ENCODE data around the gene PLSCR5. TPM values are rescaled to one million over a fixed set of nuclear protein-coding genes. Genes with fewer than 3 reads are reported as not detected.

PLSCR5 gene
- total RNA-seq, 1 donor from 2014 or later = not detected

DNA sequence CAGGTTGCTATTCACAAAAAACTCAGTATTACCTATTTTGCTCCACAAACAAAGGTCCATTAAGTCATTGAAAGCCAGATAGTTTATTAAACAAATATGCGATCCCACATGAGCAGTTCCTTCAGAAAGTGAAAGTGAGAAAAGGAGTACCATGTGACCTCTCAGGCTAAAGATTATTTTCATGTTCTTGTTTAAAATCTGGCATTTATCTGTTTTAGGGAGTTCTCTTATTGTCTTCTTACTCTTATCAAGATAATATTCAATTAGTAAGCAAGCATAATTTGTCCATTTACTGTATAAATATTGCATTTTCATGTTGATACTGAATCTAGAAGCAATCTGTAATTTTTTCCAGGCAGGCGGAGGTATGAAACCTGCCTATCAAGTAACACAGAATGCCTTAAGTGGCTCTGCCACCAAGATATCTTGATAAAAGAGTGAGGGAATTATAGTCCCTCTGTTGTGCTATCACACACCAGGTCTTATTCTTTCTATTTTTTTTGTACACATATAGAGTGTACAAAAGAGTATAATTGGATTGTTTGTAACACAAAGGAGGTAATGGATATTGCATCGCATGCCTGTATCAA lies 20.1 kb upstream of the PLSCR5 start:
- no peak overlapping the region for H3K4me3 Mint-ChIP-seq

DNA sequence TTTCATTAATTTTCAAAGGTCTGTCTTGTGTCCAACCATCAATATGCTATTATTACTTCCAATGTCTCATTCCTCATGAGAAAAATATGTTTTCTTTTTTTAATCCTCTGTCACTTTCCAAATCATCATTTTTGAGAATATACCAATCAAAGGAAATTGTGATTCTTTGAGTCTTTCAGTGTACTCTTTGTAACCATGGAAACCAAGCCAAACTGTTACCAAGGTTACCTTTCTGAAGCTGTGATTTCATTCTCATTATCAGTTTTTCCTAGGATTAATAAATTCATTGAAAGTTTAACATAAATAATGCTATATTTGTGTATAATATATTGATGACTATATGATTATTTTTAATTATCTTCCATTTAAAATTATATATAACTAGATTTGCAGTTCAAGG lies 16.6 kb upstream of the PLSCR5 start:
- Mint-ChIP-seq H3K36me3 (ENCODE audit: low read depth) (no peaks in the 10 kb centered on the region), H3K27me3 (ENCODE audit: insufficient read depth) (peaks cover 5% of the 10 kb centered on the region), H3K27ac (no peak overlapping the region), H3K9me3 (no peaks in the 10 kb centered on the region), H3K4me3 (no peak overlapping the region), H3K4me1 (ENCODE audit: low read depth) (no peaks in the 10 kb centered on the region)
- no peak for DNase-seq (ENCODE audit: low spot score)
- intact Hi-C loops (cut with micrococcal nuclease) = no loop called here

More for the DNA sequence above, 20.1 kb upstream of the PLSCR5 start:
- H3K9me3 Mint-ChIP-seq = no peaks in the 10 kb centered on the region
- no peak overlapping the region for H3K27ac Mint-ChIP-seq
- H3K27me3 Mint-ChIP-seq (ENCODE audit: insufficient read depth) = peaks cover 1% of the 10 kb centered on the region
- H3K4me1 Mint-ChIP-seq (ENCODE audit: low read depth) = no peaks in the 10 kb centered on the region
- no peak for DNase-seq (ENCODE audit: low spot score)
- intact Hi-C loops (cut with micrococcal nuclease) = no loop called here
- no peaks in the 10 kb centered on the region for H3K36me3 Mint-ChIP-seq (ENCODE audit: low read depth)

DNA sequence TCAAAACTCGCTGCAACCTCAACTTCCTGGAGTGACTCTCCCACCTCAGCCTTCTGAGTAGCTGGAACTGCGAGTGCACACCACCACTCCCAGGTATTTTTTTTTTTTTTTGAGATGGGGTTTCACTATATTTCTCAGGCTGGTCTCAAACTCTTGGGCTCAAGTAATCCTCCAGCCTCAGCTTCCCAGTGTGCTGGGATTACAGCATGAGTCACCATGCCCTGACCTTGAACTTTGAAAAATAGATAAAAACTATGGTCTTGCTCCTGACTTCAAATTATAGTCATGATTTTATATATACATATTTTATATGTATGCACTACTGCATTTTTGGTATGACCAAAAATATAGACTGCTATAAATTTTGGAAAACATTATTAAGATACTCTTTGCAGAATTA lies 6.9 kb upstream of the PLSCR5 start:
- Mint-ChIP-seq H3K27ac (no peak overlapping the region), H3K4me3 (no peak overlapping the region)

DNA sequence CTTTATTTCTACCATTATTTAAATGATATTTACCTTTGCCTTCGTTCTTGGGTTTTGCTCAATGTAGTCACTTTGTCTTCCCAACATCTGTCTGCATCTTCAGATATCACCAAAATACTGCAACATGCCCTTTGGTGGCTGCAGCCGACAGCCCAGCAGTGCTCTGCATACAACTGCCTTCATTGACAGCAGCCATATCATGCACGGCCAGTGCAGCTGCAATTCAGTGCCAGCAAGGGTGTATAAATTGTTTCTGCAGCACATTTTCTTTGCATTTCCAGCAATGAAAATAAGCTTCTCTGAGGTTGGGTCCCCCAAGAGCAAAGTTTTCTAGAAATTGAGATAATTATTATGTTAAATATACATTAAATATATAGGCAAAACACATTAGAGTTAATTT lies 6.0 kb upstream of the PLSCR5 start:
- DNase-seq (ENCODE audit: low spot score) = no peak
- no peak overlapping the region for H3K4me3 Mint-ChIP-seq
- H3K36me3 Mint-ChIP-seq (ENCODE audit: low read depth) = no peaks in the 10 kb centered on the region
- no peaks in the 10 kb centered on the region for H3K4me1 Mint-ChIP-seq (ENCODE audit: low read depth)
- intact Hi-C loops (cut with micrococcal nuclease) = no loop called here
- H3K27ac Mint-ChIP-seq = no peak overlapping the region
- peaks cover 7% of the 10 kb centered on the region for H3K27me3 Mint-ChIP-seq (ENCODE audit: insufficient read depth)
- H3K9me3 Mint-ChIP-seq = no peaks in the 10 kb centered on the region

More for the DNA sequence above, 6.9 kb upstream of the PLSCR5 start:
- no peaks in the 10 kb centered on the region for H3K36me3 Mint-ChIP-seq (ENCODE audit: low read depth)
- no peaks in the 10 kb centered on the region for H3K4me1 Mint-ChIP-seq (ENCODE audit: low read depth)
- intact Hi-C loops (cut with micrococcal nuclease) = no loop called here
- H3K27me3 Mint-ChIP-seq (ENCODE audit: insufficient read depth) = peaks cover 7% of the 10 kb centered on the region
- H3K9me3 Mint-ChIP-seq = no peaks in the 10 kb centered on the region
- no peak for DNase-seq (ENCODE audit: low spot score)

DNA sequence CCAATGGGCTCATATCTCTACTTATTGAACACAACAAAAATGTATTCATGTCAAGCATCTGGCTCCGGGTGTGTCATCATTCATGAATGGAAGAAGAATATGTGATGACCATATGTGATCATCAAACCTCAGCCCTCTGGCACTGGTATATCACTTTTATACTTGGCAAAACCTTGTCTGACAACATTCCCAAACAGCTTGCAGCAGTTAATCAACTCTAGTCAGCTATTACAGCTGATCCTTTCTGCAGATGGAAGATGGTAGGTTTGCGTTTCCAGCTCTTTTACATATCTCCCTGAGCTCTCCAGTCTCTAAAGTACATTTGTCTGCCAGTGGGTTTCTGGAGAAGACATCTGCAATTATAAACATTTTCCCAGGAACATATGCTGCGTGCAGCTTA lies 6.6 kb downstream of the PLSCR5 start:
- no peak for DNase-seq (ENCODE audit: low spot score)
- Mint-ChIP-seq H3K27me3 (ENCODE audit: insufficient read depth) (peaks cover 16% of the 10 kb centered on the region), H3K36me3 (ENCODE audit: low read depth) (no peaks in the 10 kb centered on the region), H3K4me1 (ENCODE audit: low read depth) (no peaks in the 10 kb centered on the region), H3K4me3 (no peak overlapping the region), H3K9me3 (no peaks in the 10 kb centered on the region), H3K27ac (no peak overlapping the region)
- intact Hi-C loops (cut with micrococcal nuclease) = no loop called here

DNA sequence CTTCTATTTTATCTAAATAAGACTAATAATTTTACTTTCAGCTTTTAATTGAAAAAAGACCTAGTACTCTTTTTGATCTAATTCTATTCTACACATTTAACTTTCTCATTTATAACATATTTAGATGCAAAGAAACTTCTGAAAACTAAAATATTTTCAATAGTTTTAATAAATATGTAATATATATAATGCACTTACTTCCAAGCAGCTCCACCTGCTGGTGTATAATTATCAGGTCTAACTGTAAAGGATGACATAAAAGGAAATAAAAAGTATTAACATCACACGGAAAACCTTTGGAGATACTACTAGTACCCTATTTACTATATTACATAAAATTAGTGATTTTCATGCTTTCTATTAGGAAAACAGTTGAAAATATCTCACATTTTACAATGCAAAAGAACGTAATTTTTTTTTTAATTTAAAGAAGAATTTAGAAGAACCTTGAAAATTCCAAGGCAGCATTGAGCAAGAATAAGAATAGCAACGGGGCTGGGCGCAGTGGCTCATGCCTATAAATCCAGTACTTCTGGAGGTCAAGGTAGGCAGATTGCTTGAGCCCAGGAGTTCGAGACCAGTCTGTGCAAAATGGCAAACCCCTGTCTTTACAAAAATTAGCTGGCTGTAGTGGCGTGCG lies 10.2 kb downstream of the PLSCR5 start:
- Mint-ChIP-seq H3K4me3 (no peak overlapping the region), H3K9me3 (no peaks in the 10 kb centered on the region), H3K36me3 (ENCODE audit: low read depth) (no peaks in the 10 kb centered on the region), H3K27me3 (ENCODE audit: insufficient read depth) (peaks cover 17% of the 10 kb centered on the region), H3K27ac (no peak overlapping the region), H3K4me1 (ENCODE audit: low read depth) (no peaks in the 10 kb centered on the region)
- intact Hi-C loops (cut with micrococcal nuclease) = no loop called here
- DNase-seq (ENCODE audit: low spot score) = no peak

DNA sequence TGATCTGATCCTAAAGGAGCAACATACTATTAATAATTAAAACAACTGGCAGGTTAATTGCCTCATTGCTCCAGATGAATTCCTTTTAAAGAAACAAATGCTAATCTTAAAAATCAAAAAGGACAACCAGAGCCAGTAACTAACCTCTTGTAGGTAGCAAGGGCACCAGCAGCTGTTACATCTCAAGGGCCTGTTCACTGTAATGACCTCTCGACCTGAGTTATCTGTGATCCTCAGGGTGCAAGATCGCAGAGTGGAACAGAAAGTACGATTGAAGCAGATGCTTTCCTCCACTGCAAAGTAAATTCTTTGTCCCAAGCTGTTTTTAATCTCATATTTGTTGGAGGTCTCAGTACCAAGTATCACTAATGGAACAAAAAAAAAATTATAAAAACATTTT lies 11.4 kb downstream of the PLSCR5 start:
- H3K36me3 Mint-ChIP-seq (ENCODE audit: low read depth) = no peaks in the 10 kb centered on the region
- no peaks in the 10 kb centered on the region for H3K4me1 Mint-ChIP-seq (ENCODE audit: low read depth)
- no peak for DNase-seq (ENCODE audit: low spot score)
- H3K27ac Mint-ChIP-seq = no peak overlapping the region
- H3K27me3 Mint-ChIP-seq (ENCODE audit: insufficient read depth) = peaks cover 19% of the 10 kb centered on the region
- no peak overlapping the region for H3K4me3 Mint-ChIP-seq
- no peaks in the 10 kb centered on the region for H3K9me3 Mint-ChIP-seq
- intact Hi-C loops (cut with micrococcal nuclease) = no loop called here

DNA sequence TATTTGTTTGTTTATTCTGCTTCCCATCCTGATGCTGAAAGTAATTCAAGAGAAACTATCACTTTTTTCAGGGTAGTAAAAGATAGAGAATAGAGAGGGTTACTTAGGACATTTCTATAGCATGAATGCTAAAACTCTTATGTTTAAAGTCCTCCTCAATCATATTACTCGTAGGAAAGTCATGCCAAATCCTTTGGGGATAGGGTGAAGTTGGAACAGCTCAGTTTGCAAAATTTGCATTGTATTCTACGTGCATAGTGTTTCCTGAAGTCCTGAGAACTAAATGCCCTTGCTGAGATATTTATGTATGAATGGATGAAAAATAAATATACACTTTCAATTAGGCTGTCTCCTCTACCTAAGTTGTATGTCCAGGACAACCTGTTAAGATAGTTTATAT lies 14.6 kb downstream of the PLSCR5 start:
- Mint-ChIP-seq H3K9me3 (no peaks in the 10 kb centered on the region), H3K4me1 (ENCODE audit: low read depth) (no peaks in the 10 kb centered on the region), H3K27ac (no peak overlapping the region), H3K4me3 (no peak overlapping the region), H3K27me3 (ENCODE audit: insufficient read depth) (peaks cover 20% of the 10 kb centered on the region), H3K36me3 (ENCODE audit: low read depth) (no peaks in the 10 kb centered on the region)
- intact Hi-C loops (cut with micrococcal nuclease) = loop anchor here (1.0 kb wide), 1 partner anchor 51 kb away; no protein-coding TSS in a partner anchor
- no peak for DNase-seq (ENCODE audit: low spot score)

DNA sequence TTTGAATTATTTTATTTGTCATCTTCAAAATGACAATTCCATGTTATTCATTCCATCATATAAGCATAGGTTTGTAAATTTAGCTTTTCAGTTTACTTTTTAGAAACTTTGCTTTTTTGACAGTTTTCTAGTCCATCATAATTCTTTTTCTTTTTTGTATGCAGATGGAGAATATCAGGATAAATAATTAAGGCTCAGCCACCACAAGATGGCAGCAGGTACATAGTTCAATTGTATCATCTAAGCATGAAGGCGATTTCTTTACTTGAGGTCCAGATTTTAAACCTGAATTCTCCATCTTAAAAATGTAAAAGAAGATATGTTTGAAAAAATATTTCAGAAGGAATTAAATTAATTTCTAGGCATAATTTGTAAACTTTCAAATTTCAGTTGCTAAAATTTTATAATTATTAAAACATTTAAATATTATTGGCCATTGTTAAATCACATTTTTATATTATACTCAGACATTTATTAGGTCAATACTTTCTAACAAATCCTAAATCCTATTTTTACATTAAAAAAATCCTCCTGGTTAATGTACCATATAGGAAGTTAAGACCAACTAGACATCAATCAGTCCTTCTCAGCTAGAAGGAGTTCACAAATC lies 15.1 kb downstream of the PLSCR5 start:
- Mint-ChIP-seq H3K9me3 (no peaks in the 10 kb centered on the region), H3K27me3 (ENCODE audit: insufficient read depth) (peaks cover 26% of the 10 kb centered on the region), H3K36me3 (ENCODE audit: low read depth) (no peaks in the 10 kb centered on the region), H3K4me3 (no peak overlapping the region), H3K27ac (no peak overlapping the region), H3K4me1 (ENCODE audit: low read depth) (no peaks in the 10 kb centered on the region)
- intact Hi-C loops (cut with micrococcal nuclease) = loop anchor here (1.0 kb wide), 1 partner anchor 51 kb away; no protein-coding TSS in a partner anchor
- DNase-seq (ENCODE audit: low spot score) = no peak

DNA sequence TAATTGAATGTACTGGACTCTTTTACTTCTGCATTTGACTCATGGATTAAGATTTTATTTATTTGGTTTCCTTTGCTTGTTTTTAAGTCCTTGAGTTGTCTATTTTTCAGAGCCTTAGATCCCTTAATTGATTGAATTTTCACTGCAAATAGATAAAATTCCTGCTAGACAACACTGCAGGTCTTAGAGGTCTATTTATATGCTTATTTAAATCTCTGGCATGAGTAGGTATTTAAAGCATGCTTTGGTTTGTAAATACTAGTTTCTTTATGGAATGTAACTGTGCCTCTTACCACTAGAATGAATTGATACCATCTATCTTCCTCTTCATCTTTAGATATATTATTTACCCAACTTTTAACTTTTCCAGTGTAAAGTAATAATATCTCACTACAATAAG lies 20.0 kb downstream of the PLSCR5 start:
- intact Hi-C loops (cut with micrococcal nuclease) = no loop called here
- Mint-ChIP-seq H3K27ac (no peak overlapping the region), H3K9me3 (peaks cover 9% of the 10 kb centered on the region), H3K4me1 (ENCODE audit: low read depth) (no peaks in the 10 kb centered on the region), H3K36me3 (ENCODE audit: low read depth) (peaks cover 2% of the 10 kb centered on the region), H3K4me3 (no peak overlapping the region), H3K27me3 (ENCODE audit: insufficient read depth) (peaks cover 32% of the 10 kb centered on the region)
- DNase-seq (ENCODE audit: low spot score) = no peak

DNA sequence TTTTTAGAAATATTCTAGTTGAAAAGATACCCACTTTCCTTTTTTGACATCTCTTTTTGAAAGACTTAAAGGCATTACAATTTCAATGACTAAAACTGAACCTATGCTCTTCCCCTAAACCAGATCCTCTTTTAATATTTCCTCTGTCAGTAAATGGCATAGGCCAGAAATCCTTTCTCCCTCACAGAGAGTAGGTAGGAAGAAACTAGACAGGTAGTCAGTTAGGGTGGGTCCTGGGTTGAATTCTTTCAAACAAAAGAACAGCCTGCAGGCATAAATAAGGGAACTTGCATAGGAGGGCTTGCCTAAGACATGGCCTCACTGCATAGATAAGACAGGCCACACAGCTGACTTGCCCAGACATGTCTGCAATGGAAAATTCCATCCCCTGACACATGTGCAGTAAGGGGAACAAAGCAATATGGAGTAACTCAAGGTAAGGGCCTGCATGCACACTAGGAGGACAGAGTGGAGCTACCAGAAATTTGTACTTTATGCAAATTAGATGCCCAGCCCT lies 23.1 kb downstream of the PLSCR5 start:
- intact Hi-C loops (cut with micrococcal nuclease) = no loop called here

DNA sequence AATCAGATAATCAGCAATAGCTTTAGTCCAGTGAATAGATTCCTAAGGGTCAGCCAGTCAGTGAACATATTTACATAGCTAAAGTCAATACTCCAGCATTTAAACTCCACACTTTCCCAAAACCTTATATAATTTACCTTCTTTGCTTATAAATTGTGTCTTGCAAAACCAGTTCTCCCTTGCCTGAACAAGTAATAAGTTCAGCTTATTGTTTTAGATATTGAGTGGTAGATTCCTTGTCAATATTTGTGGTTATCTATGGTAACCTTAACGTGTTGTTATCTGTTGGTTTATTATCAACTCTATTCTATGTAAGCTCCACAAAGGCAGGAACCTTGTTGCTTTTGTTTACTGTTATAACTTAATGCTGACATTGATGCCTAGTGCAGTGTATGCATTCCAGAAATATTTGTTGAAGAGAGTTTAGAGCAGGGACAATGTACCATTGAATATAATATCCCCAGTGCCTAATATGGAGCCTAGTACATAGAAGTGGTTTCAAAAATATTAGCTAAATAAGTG lies 24.0 kb downstream of the PLSCR5 start:
- Mint-ChIP-seq H3K9me3 (peaks cover 9% of the 10 kb centered on the region), H3K4me3 (no peak overlapping the region), H3K4me1 (ENCODE audit: low read depth) (no peaks in the 10 kb centered on the region), H3K27me3 (ENCODE audit: insufficient read depth) (peaks cover 19% of the 10 kb centered on the region), H3K36me3 (ENCODE audit: low read depth) (peaks cover 2% of the 10 kb centered on the region), H3K27ac (no peak overlapping the region)
- no peak for DNase-seq (ENCODE audit: low spot score)
- intact Hi-C loops (cut with micrococcal nuclease) = no loop called here

More for the DNA sequence above, 23.1 kb downstream of the PLSCR5 start:
- Mint-ChIP-seq H3K9me3 (peaks cover 9% of the 10 kb centered on the region), H3K36me3 (ENCODE audit: low read depth) (peaks cover 2% of the 10 kb centered on the region), H3K4me3 (no peak overlapping the region), H3K27ac (no peak overlapping the region), H3K4me1 (ENCODE audit: low read depth) (no peaks in the 10 kb centered on the region), H3K27me3 (ENCODE audit: insufficient read depth) (peaks cover 19% of the 10 kb centered on the region)
- no peak for DNase-seq (ENCODE audit: low spot score)

DNA sequence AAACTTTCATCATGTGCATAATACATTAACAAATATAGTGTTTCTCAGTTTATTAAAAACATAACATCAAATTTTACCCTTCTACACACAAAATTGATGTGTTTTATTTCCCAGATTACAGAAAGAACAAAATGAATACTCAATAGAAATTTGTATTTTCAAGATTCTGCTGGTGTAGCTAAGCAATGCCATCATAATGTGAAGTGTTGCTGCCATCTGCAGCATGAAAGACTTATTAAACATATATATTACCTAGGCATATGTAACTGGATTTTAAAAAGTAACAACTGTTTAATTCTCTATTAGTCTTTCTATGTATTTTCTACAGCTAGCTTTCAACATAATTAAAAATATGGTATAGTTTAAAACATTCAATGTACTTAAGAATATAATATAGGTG lies 27.5 kb downstream of the PLSCR5 start:
- Mint-ChIP-seq H3K9me3 (peaks cover 4% of the 10 kb centered on the region), H3K27me3 (ENCODE audit: insufficient read depth) (peaks cover 6% of the 10 kb centered on the region), H3K36me3 (ENCODE audit: low read depth) (peaks cover 2% of the 10 kb centered on the region), H3K27ac (no peak overlapping the region), H3K4me1 (ENCODE audit: low read depth) (no peaks in the 10 kb centered on the region), H3K4me3 (no peak overlapping the region)
- no peak for DNase-seq (ENCODE audit: low spot score)
- intact Hi-C loops (cut with micrococcal nuclease) = loop anchor here (1.0 kb wide), 3 partner anchors 33 to 388 kb away; partner anchors contain the start of gene PLSCR1

All from activated T-helper 1 cell treated with anti-CD3 and anti-CD28 coated beads, Interleukin-12 subunit alpha, Interleukin-12 subunit beta, Interleukin-2, Interleukin-4 antibody, amounts not matched to agents 30 ng/mL and 10 ng/mL and 1 ng/mL, durations not matched to agents 14 hours and 24 hours and 36 hours (primary cell).